Liver (tissue), 9 donors: ENCODE results near the gene MAML3. TPM values are rescaled to one million over a fixed set of nuclear protein-coding genes. Genes with fewer than 3 reads are reported as not detected.

Experiments used
- DNase-seq: peaks from one replicate; pipeline ENCODE4 v3.0.0-alpha.2; 2017; ENCODE audit warnings: low spot score
- H3K27ac ChIP-seq, 2 donors: one replicate each; pipeline ENCODE4 v1.7.0; 2013; ENCODE audit warnings: inconsistent platforms in 2 of 2, low read length in 2 of 2, control low read depth in 1 of 2, low read depth in 1 of 2, mild to moderate bottlenecking in 1 of 2
- H3K27me3 ChIP-seq, 4 donors: one replicate each; pipeline versions ENCODE4 v1.6.1 to v1.7.0; 2013; ENCODE audit warnings: low read length in 3 of 4, inconsistent platforms in 1 of 4, mild to moderate bottlenecking in 1 of 4, moderate library complexity in 1 of 4; ENCODE audit not compliant: control insufficient read depth in 4 of 4, insufficient read depth in 4 of 4
- H3K36me3 ChIP-seq, 4 donors: one replicate each; pipeline versions ENCODE4 v1.6.1 to v1.7.0; 2013; ENCODE audit warnings: low read length in 3 of 4, mild to moderate bottlenecking in 3 of 4, low read depth in 1 of 4, moderate library complexity in 1 of 4; ENCODE audit not compliant: control insufficient read depth in 4 of 4, insufficient read depth in 3 of 4
- H3K4me1 ChIP-seq, 4 donors: one replicate each; pipeline versions ENCODE4 v1.6.1 to v1.7.0; 2013; ENCODE audit warnings: low read length in 3 of 4, mild to moderate bottlenecking in 3 of 4, moderate library complexity in 1 of 4; ENCODE audit not compliant: control insufficient read depth in 4 of 4, insufficient read depth in 4 of 4
- H3K4me3 ChIP-seq, 3 donors: one replicate each; pipeline versions ENCODE4 v1.6.1 to v1.7.0; 2013; ENCODE audit warnings: low read length in 3 of 3, control low read depth in 1 of 3, low read depth in 1 of 3, mild to moderate bottlenecking in 1 of 3
- H3K9ac ChIP-seq, 2 donors: one replicate each; pipeline ENCODE4 v1.7.0; 2013; ENCODE audit warnings: low read length in 2 of 2, mild to moderate bottlenecking in 2 of 2, moderate library complexity in 2 of 2, control low read depth in 1 of 2, low read depth in 1 of 2
- H3K9me3 ChIP-seq, 4 donors: one replicate each; pipeline versions ENCODE4 v1.6.1 to v1.7.0; 2013; ENCODE audit warnings: low read length in 3 of 4; ENCODE audit not compliant: control insufficient read depth in 4 of 4
- ATF3 ChIP-seq: IDR thresholded peaks from 2 replicates; pipeline ENCODE4 v1.6.1; 2016; ENCODE audit warnings: antibody characterized with exemption
- CTCF ChIP-seq: fragments of 150-350 bp; IDR thresholded peaks from 2 replicates; pipeline ENCODE4 v1.5.1; 2017; ENCODE audit warnings: improper control_type of control experiment, low read depth, low read length; ENCODE audit not compliant: missing input control
- EGR1 ChIP-seq, 2 donors: IDR thresholded peaks; 2 replicates each; pipeline ENCODE4 v1.6.1; 2016 to 2018; ENCODE audit warnings: antibody characterized with exemption in 2 of 2, low read depth in 2 of 2
- FOXA1 ChIP-seq: IDR thresholded peaks from 2 replicates; pipeline ENCODE4 v1.6.1; 2016; ENCODE audit warnings: antibody characterized with exemption
- FOXA2 ChIP-seq: IDR thresholded peaks from 2 replicates; pipeline ENCODE4 v1.6.1; 2016; ENCODE audit warnings: antibody characterized with exemption
- GABPA ChIP-seq, 2 donors: IDR thresholded peaks in 1 of 2; conservative IDR thresholded peaks in 1 of 2; 2 replicates each; pipeline ENCODE4 v1.6.1; 2016; ENCODE audit warnings: antibody characterized with exemption in 2 of 2, mild to moderate bottlenecking in 1 of 2, moderate library complexity in 1 of 2
- HNF4A ChIP-seq, 2 donors: conservative IDR thresholded peaks; 2 replicates each; pipeline ENCODE4 v1.6.1; 2016; ENCODE audit warnings: antibody characterized with exemption in 2 of 2, mild to moderate bottlenecking in 2 of 2
- HNF4G ChIP-seq: IDR thresholded peaks from 2 replicates; pipeline ENCODE4 v1.6.1; 2016; ENCODE audit warnings: antibody characterized with exemption
- JUND ChIP-seq, 2 donors: IDR thresholded peaks; 2 replicates each; pipeline ENCODE4 v1.6.1; 2016; ENCODE audit warnings: antibody characterized with exemption in 2 of 2
- MAX ChIP-seq: IDR thresholded peaks from 2 replicates; pipeline ENCODE4 v1.6.1; 2016; ENCODE audit warnings: antibody characterized with exemption
- NR2F2 ChIP-seq: IDR thresholded peaks from 2 replicates; pipeline ENCODE4 v1.6.1; 2016; ENCODE audit warnings: antibody characterized with exemption
- RAD21 ChIP-seq, 2 donors: IDR thresholded peaks; 2 replicates each; pipeline ENCODE4 v1.6.1; 2016; ENCODE audit warnings: antibody characterized with exemption in 2 of 2, mild to moderate bottlenecking in 2 of 2
- REST ChIP-seq: IDR thresholded peaks from 2 replicates; pipeline ENCODE4 v1.6.1; 2016; ENCODE audit warnings: antibody characterized with exemption, mild to moderate bottlenecking
- RXRA ChIP-seq, 2 donors: IDR thresholded peaks; 2 replicates each; pipeline ENCODE4 v1.6.1; 2017 to 2018; ENCODE audit warnings: antibody characterized with exemption in 2 of 2, mild to moderate bottlenecking in 1 of 2
- SP1 ChIP-seq: IDR thresholded peaks from 2 replicates; pipeline ENCODE4 v1.6.1; 2018; ENCODE audit warnings: antibody characterized with exemption, mild to moderate bottlenecking
- TAF1 ChIP-seq: conservative IDR thresholded peaks from 2 replicates; pipeline ENCODE4 v1.6.1; 2016; ENCODE audit warnings: antibody characterized with exemption, mild to moderate bottlenecking
- YY1 ChIP-seq: IDR thresholded peaks from 2 replicates; pipeline ENCODE4 v1.6.1; 2016; ENCODE audit warnings: antibody characterized with exemption, mild to moderate bottlenecking
- ZBTB33 ChIP-seq: IDR thresholded peaks from 2 replicates; pipeline ENCODE4 v1.6.1; 2016; ENCODE audit warnings: antibody characterized with exemption
- WGBS: extraction: QIAGEN DNeasy Blood & Tissue Kit; methylation state at CpG from one replicate; pipeline ENCODE4 v1.1.7; 2013; 5-methylcytosine and 5-hydroxymethylcytosine counted together
- polyA plus RNA-seq, 2 donors: library from polyadenylated mRNA; stranded (reverse) in 1 of 2; unstranded in 1 of 2; fragments of 200-250 nt in 1 of 2; fragments of >200 nt in 1 of 2; fragmentation: Nextera tagmentation in 1 of 2; extraction: Ambion mirVana in 1 of 2; gene quantifications; one replicate each; pipeline versions ENCODE4 v1.2.1 to v1.2.3, GENCODE V29; 2013 to 2015
- total RNA-seq, 2 donors: library from RNA; depleted of rRNA; stranded (reverse); fragments of >200 nt; gene quantifications; one replicate each; pipeline ENCODE4 v1.2.3, GENCODE V29; 2014
- donor health status: healthy.
- donor health status: healthy.
- donor health status: healthy.
- donor health status: healthy.
- donor health status: healthy.

MAML3 gene
- total and polyA plus RNA-seq, 4 donors = 1.3 to 4.3 (median 2.7) TPM

- H3K9ac ChIP-seq = no peak overlapping the region
- peak overlapping the region; percentile 6 to 80 for H3K27ac ChIP-seq
- no peaks in the 10 kb centered on the region for H3K36me3 ChIP-seq
- TF ChIP-seq HNF4A (conservative IDR thresholded peaks at IDR 0.05) = peak in 1 of 2 donors; percentile 47
- no peak for TF ChIP-seq FOXA1
- TF ChIP-seq RXRA (IDR thresholded peaks at IDR 0.05) = peak in 1 of 2 donors; percentile 29
- H3K4me3 ChIP-seq = no peak overlapping the region
- H3K4me1 ChIP-seq = peaks cover 12 to 49% (median 32%) of the 10 kb centered on the region in 4 donors
- H3K9me3 ChIP-seq = no peaks in the 10 kb centered on the region
- no peaks in the 10 kb centered on the region for H3K27me3 ChIP-seq
- WGBS = 97% methylated on average over 2 of the region's 2 CpGs
- DNase-seq = no peak
Measured at GRCh38 chr4:139840773-139841172, 313.2 kb downstream of the MAML3 start.

- 91% methylated on average over 6 of the region's 6 CpGs for WGBS
- Histone ChIP-seq H3K36me3 (no peaks in the 10 kb centered on the region), H3K4me3 (no peak overlapping the region), H3K4me1 (peaks cover 12 to 57% (median 37%) of the 10 kb centered on the region in 4 donors), H3K9me3 (no peaks in the 10 kb centered on the region), H3K27me3 (no peaks in the 10 kb centered on the region), H3K27ac (no peak overlapping the region), H3K9ac (no peak overlapping the region)
- TF ChIP-seq GABPA (IDR thresholded peaks at IDR 0.05 in 1 of 2, conservative IDR thresholded peaks at IDR 0.05 in 1 of 2) (no peak), MAX (no peak), SP1 (no peak), TAF1 (no peak), ZBTB33 (no peak), NR2F2 (no peak), CTCF (no peak), REST (no peak), RXRA (IDR thresholded peaks at IDR 0.05) (no peak), YY1 (no peak), RAD21 (IDR thresholded peaks at IDR 0.05) (no peak), JUND (IDR thresholded peaks at IDR 0.05) (no peak), FOXA2 (no peak), EGR1 (IDR thresholded peaks at IDR 0.05; ENCODE audit: low read depth in 2 of 2) (no peak), ATF3 (no peak), HNF4A (conservative IDR thresholded peaks at IDR 0.05) (no peak), HNF4G (no peak), FOXA1 (no peak)
- DNase-seq = no peak
Measured at GRCh38 chr4:139839403-139840031, 314.5 kb downstream of the MAML3 start.
